ENCODE data around the gene SLC35A5. TPM values are rescaled to one million over a fixed set of nuclear protein-coding genes. Genes with fewer than 3 reads are reported as not detected.

SLC35A5 gene
- total RNA-seq, 2 donors from 2014 or later = 28.3 to 32.0 TPM

DNA sequence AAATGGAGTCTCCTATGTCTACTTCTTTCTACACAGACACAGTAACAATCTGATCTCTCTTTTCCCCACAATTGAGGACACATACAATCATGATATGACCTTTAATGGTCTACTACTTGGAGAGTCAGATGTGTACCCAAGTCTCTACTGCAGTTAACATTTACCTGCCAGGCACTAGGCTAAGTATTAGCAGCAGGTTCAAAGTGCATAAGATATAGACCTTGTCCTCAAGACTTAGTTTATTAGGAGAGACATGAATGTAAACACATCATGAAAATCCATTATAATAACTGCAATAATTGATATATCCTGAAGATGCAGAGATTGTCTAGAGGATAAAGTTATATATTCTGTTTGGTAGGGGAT, 3.1 kb downstream of the SLC35A5 start:
- intact Hi-C loops (cut with DNase I) = no loop called here
- DNase-seq (ENCODE audit: low spot score) = no peak

DNA sequence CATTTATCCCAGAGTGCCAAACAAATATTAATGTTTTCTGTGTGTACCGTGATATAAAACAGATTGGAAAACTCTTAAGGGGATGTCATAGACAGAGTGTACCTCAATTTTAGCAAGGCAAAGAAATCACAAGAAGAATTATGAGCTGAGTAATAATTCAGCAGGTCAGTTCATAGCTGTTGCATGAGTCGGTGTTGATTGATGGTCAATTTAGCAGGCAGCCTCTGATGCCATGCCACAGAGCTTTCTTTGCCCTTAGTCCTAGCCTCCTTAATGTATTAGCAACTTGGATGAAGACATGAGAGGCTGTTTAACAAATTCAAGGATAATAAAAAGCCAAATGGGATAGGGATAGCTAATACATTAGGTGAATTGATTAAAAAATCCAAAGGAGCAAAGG, 6.8 kb downstream of the SLC35A5 start:
- no peak for DNase-seq (ENCODE audit: low spot score)
- intact Hi-C loops (cut with DNase I) = no loop called here

DNA sequence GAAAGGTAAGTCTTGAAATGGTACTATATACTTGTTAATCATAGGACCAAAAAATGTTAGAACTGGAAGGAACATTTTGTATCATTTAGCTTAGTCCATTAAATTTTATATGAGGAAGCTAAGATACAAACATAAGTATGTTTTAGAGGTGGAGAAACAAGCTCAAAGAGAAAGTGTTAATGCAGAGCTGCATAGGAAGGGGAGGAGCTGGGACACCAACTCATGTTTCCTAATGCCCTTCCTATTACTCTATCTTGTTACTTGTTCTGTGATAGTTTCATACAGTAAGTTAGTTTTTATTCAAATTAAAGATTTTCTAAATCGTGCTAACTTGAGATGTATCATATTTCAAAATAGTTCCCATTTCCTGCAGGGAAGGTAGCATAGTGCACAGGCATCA, 7.4 kb downstream of the SLC35A5 start:
- intact Hi-C loops (cut with DNase I) = no loop called here
- no peak for DNase-seq (ENCODE audit: low spot score)

DNA sequence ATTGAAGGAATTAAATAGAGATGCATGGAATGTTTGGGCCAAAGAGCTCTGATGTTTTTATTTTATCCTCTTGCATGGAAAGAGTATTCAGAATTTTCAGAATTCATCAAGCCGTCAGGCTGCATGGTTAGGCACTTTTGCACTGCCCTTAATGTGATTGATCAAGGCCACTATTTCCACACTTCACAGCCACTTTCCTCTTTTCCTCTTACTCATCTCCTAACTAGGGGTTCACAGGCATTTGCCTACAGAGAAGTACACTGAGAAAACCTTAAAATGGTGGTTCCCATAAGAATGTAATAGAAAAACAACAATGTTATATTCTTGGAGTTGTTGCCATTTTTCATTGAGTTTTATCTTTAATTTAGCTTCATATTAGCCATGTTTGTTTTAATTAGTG, 10.9 kb downstream of the SLC35A5 start:
- no peak for DNase-seq (ENCODE audit: low spot score)
- intact Hi-C loops (cut with DNase I) = no loop called here

DNA sequence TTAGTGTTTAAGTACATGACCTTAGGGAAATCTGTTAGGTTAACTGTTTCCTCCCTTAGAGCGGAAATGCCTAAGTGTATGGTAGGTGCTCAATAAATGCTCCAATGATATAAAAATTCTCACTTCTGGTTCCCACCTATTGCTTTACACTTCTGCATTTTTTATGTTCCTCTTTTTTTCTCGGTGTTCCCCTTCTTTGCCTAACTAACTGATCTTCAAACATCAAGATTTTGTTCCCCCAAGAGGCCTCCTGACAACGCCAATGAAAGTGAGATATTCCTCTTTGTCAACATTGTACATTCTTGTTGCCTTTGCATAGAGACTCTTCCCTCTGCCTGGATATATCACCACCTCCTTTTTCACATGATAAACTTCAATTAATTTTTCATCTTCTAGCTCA, 17.4 kb downstream of the SLC35A5 start:
- intact Hi-C loops (cut with DNase I) = no loop called here

DNA sequence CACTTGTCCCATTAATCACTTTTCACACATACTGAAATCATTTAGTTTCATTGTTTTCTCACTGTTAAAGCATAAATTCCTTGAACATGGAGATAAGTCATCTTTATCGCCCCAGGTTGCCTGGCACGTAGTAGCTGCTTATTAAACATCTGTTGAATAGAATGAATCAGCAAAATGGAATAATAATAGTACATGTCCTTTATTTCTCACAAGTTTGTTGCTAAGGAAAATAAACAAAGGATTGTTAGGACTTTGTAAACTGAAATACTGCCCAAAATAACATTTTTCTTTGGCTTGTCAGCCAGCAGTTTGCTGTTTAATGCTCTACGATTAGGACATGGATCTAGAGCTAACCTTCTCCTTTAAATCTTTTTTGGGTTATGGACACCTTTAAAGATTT, 17.9 kb downstream of the SLC35A5 start:
- peak; percentile 73 for DNase-seq (ENCODE audit: low spot score)
- intact Hi-C loops (cut with DNase I) = loop anchor here in 1 of 2 donors (10.0 kb wide), 3 partner anchors 55 to 405 kb away; no protein-coding TSS in a partner anchor

More for the DNA sequence above, 17.4 kb downstream of the SLC35A5 start:
- no peak for DNase-seq (ENCODE audit: low spot score)

DNA sequence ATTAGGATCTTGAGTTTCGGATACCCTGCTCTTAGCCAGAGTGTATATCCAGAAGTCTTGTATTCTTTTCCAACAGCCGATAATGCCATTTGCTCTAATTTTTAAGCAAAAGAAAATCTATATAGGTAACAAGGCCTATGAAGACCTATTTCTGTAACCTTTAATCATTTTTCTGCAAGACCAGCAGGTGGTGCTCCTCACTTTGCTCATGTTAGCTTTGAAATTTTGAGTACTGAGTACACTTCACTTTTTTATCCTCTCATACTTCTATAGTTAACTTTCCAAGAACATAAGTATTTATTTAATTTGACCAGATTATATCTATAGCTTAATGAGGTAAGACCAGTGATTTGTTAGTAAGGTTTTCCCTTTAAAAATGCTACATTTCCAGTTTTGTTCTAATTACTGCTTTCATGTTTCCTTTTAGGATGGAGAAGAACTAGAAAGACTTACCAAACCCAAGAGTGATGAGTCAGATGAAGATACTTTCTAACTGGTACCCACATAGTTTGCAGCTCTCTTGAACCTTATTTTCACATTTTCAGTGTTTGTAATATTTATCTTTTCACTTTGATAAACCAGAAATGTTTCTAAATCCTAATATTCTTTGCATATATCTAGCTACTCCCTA, 20.5 kb downstream of the SLC35A5 start:
- no peak for DNase-seq (ENCODE audit: low spot score)
- intact Hi-C loops (cut with DNase I) = loop anchor here in 1 of 2 donors (10.0 kb wide), 3 partner anchors 52 to 402 kb away; no protein-coding TSS in a partner anchor

DNA sequence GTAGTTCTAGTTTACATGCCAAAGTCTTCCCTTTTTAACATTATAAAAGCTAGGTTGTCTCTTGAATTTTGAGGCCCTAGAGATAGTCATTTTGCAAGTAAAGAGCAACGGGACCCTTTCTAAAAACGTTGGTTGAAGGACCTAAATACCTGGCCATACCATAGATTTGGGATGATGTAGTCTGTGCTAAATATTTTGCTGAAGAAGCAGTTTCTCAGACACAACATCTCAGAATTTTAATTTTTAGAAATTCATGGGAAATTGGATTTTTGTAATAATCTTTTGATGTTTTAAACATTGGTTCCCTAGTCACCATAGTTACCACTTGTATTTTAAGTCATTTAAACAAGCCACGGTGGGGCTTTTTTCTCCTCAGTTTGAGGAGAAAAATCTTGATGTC, 21.3 kb downstream of the SLC35A5 start:
- DNase-seq (ENCODE audit: low spot score) = no peak
- intact Hi-C loops (cut with DNase I) = loop anchor here in 1 of 2 donors (10.0 kb wide), 3 partner anchors 52 to 402 kb away; no protein-coding TSS in a partner anchor

DNA sequence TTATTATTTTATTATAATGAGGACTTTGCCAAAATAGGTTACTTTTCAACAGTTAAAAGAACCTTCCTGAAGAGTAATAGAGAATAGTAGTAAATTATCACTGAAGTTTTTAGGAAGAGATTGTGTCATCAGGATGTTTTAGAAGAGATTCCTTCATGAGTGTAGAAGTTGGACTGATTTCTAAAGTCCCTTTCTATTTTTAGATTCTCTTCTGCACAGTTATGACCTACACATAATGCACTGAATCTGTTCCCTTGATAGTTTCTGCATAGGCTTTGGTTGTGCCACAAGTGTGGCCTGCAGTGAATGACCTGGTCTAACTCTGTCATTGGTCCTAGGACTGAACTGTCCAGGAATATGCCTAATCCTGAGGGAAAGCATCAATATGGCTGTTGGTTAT, 23.9 kb downstream of the SLC35A5 start:
- no peak for DNase-seq (ENCODE audit: low spot score)
- intact Hi-C loops (cut with DNase I) = loop anchor here in 1 of 2 donors (10.0 kb wide), 3 partner anchors 49 to 399 kb away; no protein-coding TSS in a partner anchor

DNA sequence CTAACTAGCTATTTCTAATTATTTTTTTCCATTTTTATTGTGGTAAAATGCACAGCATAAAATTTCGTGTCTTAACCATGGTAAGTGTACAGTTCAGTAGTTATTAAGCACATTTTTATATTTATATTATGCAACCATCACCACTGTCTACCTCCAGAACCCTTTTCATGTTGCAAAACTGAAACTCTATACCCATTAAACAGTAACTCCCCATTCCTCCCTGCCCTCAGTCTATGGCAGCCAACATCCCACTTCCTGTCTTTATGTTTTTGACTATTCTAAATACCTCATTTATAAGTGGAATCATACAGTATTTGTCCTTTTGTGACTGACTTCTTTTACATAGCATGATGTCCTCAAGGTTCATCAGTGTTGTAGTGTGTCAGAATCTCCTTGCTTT, 25.5 kb downstream of the SLC35A5 start:
- DNase-seq (ENCODE audit: low spot score) = no peak
- intact Hi-C loops (cut with DNase I) = loop anchor here in 1 of 2 donors (10.0 kb wide), 3 partner anchors 47 to 397 kb away; no protein-coding TSS in a partner anchor

DNA sequence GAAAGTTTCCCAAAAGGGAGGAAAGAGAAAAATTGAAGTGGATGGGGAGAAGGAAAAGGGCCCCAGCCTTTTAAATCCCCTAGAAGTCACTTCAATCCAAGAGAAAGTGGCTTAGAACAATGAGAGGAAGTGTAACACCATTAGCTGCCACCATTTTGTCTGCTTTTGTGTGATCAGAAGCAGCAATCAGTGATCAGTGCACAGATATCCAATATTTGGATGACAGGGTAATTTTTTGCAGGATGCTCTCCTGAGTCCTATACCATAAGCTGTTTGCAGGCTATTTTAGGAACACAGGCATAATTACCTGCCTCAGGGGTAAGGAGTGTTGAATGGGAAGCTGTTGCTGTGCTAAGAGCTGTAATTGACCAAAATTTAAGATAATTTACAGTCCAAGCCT, 31.4 kb downstream of the SLC35A5 start:
- intact Hi-C loops (cut with DNase I) = no loop called here
- no peak for DNase-seq (ENCODE audit: low spot score)

DNA sequence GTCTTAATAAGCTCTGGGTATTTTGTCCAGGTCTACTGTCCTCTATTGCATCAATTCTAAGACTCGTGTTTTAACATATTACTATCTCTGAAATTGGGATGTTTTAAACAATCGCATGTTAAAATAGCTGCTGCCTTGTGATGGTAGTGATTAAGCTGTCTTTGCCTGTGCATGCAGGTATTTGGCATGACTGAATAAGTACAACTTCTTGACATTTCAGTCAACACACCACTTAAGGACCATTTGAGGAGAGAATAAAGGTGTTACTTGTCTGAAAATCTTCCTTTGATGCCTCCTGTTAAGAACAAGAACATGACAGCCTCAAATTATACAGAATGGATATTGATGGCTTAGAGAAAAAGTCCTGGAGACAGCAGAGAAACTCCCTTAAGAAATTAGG, 33.0 kb downstream of the SLC35A5 start:
- intact Hi-C loops (cut with DNase I) = no loop called here
- no peak for DNase-seq (ENCODE audit: low spot score)

DNA sequence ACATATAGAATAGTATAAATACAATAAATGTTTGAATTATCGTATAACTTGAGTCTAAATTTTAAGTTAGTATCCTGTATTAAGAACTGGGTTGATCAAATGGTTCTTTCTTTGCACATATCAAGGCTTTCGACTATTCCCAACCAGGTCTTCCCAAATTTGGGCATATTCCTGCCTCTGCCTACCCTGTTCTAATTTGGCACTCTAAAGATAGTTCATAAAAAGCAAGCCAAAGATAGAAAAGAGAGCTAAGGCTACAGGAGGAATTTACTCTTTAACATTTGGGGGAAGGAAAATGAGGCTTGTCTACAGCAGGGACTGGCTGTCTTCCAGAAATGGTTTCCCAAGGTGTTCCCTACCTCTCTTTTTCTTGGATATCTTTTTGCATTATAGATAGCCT, 36.1 kb downstream of the SLC35A5 start:
- DNase-seq (ENCODE audit: low spot score) = no peak
- intact Hi-C loops (cut with DNase I) = no loop called here

DNA sequence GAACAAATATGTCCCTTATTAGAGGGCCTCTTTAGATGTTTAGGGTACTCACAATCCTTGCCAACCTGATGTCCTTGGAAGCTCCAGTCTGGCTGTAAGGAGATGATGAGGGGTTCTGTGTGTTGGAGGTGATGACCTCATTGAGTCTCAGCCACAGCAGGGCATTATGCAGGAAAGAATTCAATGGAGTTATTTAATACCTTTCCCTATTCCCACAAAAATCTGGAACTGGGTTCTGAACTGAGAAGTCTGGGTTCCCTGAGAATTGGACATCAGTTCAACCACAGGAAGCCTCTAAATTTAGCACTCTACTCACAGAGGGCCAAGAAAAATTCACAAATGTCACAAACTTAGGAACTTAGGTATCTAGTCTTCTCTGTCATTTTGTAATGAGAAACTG, 36.9 kb downstream of the SLC35A5 start:
- DNase-seq (ENCODE audit: low spot score) = no peak
- intact Hi-C loops (cut with DNase I) = no loop called here

DNA sequence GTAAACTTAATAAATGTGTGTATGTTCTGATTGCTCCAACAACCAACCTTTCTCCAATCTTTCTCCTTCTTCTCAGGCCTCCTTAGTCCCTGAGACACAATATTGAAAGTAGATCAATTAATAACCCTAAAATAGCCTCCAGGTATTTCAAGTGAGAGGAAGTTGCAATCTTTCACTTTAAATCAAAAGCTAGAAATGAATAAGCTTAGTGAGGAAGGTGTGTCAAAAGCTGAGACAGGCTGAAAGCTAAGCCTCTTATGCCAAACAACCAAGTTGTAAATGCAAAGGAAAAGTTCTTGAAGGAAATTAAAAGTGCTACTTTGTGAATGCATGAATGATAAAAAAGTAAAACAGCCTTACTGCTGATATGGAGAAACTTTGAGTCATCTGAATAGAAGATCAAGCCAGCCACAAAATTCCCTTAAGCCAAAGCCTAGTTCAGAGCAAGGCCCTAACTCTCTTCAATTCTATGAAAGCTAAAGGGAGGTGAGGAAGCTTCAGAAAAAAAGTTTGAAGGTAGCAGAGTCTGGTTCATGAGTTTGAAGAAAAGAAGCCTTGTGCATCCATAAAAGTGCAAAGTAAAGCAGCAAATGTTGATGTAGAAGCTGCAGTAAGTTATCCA, 40.5 kb downstream of the SLC35A5 start:
- intact Hi-C loops (cut with DNase I) = no loop called here
- DNase-seq (ENCODE audit: low spot score) = no peak

DNA sequence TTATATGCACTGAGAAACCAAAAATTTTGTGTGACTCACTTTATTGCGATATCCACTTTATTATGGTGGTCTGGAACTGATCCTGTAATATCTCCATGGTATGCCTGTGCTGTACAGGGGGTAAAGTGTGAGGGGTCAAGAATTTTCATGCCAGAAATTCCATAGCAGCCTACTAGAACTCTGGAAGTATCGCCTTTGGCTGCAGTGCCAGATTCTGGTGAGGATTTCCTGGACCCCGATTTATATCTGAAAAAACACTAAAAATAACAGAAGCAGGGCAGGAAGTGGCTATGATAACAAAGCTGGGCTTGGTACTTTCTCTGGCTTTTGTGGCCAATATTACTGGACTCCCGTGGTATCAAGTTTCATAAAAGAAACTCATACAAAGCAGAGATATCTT, 42.7 kb downstream of the SLC35A5 start:
- no peak for DNase-seq (ENCODE audit: low spot score)
- intact Hi-C loops (cut with DNase I) = no loop called here

DNA sequence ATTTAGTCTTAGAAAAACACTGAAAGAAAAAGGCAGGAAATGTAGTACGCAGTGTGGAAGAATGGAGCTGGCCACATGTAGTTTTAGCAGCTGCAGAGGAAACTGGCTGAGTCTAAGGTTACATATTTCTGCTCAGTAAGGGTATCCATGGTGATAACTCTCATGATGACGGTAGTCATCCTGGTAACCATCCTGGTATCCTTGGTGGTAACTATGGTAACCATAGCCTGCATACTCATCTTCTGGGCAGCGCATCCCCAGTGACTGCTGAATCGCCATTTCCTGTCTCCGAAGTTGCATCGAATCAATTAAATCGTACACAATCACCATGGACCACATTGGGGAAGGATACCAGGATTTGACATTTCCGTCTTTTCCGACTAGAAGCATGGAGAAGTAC, 43.4 kb downstream of the SLC35A5 start:
- no peak for DNase-seq (ENCODE audit: low spot score)
- intact Hi-C loops (cut with DNase I) = loop anchor here in 1 of 2 donors (5.0 kb wide), 1 partner anchor 1342 kb away; the partner anchor contains the start of gene ZDHHC23

DNA sequence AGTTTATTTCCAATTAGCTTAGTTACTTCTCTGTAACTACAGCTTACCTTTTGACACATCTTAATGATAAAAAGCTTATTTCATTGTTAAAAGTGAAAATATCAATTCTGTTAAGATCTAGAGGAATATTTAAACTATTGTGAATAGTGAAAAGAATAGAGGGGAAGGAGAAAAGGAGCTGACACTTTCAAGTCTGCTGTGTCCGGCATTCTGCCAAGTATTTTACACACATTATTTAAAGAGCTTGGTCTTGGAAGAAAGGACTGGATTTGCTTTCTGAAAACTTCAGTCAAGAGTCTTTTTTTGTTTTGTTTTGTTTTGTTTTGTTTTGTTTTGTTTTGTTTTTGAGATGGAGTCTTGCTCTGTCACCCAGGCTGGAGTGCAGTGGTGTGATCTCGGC, 44.3 kb downstream of the SLC35A5 start:
- intact Hi-C loops (cut with DNase I) = loop anchor here in 1 of 2 donors (5.0 kb wide), 1 partner anchor 1341 kb away; the partner anchor contains the start of gene ZDHHC23
- no peak for DNase-seq (ENCODE audit: low spot score)

DNA sequence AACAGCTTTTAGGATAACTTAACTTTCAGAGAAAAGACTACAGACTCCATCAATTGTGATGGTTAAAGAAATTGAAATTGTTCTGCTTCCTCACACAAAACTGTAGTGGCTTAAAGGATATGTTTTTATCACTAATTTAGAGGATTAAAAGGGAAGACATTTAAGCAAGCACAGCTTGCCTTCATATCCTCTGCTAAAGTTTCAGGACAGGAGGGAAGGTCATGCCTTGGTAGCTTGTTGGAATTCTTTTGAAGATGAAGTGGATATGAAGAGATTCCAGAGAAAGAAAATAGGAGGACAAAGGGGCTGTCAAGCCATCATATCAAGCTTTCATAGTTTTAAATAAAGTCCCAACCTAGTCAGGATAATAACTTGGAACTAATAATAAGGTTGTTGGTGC, 46.0 kb downstream of the SLC35A5 start:
- no peak for DNase-seq (ENCODE audit: low spot score)
- intact Hi-C loops (cut with DNase I) = loop anchor here in 1 of 2 donors (5.0 kb wide), 1 partner anchor 1339 kb away; the partner anchor contains the start of gene ZDHHC23

DNA sequence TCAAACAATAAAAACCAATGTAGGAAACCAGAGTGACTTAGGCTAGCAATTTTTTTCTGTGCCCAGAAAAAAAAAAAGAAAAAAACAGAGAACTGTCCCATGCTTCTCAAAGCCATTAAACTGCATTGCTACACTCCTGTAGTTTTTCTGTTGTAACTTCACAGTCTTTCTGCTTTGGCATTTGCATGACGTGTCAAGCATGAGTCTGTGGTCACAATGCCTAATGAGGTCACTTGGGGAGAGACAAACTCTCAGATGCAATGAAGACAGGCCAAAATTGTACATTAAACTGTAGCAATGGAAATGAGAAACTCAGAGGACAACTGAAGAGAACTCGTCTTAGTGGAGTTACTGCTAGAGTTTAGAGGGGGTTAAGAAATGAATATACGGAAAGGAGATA, 48.3 kb downstream of the SLC35A5 start:
- intact Hi-C loops (cut with DNase I) = no loop called here

More for the DNA sequence above, 48.3 kb downstream of the SLC35A5 start:
- no peak for DNase-seq (ENCODE audit: low spot score)

All from posterior vena cava (tissue), 2 donors.